Measurements from ENCODE around the gene SEC23A.
"Not testable (repeated sequence)": the region's sequence is repeated elsewhere in the genome, so short reads cannot be mapped to it uniquely, and the experiment has no call there.

SEC23A gene

DNA sequence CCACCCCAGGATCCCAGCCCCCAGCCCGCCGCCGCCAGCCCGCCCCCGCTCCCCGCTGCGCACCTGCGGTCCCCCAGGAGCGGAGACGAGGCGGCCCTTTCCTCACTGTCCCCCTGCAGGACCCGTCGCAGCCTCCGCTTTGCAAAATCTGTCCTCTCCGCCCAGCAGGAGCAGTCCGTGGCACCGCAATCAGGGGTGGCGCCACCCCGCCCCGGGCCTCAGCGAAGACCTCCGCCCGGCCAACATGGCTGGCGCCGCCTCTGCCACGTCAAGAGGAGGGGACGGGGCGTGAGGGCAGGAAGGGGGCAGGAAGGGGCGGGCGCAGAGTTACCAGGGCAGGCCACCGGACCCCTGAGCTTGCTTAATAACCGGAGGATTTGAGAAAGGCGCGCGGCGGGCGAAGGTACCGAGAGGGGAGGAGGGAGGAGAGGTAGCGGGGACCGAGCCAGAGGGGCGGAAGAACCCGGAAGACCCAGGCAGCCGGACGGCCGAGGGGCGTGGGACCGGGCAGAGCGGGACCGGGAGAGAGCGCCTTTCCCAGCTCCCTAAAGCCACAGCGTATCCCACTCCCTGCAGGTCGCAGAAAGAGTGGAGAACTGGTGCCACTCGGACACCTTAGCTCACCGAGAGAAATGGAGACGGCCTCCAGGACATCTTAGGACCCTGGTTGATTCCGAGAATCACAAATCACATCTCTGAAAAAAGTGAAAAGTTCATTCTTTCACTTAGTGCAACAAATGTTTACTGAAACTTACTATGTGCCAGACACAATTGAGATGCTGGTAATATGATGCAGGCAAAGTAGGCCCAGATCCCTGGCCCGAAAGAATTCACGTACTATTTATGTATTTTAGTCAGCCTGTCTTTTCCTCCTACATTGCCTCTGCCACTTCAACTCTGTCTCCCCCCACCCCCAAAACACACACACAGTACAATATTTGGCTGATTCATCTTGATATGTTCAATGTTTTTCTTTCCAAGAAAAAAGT is at the start of gene SEC23A:
Gene SEC23A (minus strand): TSS at position 267 of the 989 bp plus-strand sequence. CDS start 7,117 bp downstream, outside the sequence.
- DNase-seq, result peak; percentile 83

DNA sequence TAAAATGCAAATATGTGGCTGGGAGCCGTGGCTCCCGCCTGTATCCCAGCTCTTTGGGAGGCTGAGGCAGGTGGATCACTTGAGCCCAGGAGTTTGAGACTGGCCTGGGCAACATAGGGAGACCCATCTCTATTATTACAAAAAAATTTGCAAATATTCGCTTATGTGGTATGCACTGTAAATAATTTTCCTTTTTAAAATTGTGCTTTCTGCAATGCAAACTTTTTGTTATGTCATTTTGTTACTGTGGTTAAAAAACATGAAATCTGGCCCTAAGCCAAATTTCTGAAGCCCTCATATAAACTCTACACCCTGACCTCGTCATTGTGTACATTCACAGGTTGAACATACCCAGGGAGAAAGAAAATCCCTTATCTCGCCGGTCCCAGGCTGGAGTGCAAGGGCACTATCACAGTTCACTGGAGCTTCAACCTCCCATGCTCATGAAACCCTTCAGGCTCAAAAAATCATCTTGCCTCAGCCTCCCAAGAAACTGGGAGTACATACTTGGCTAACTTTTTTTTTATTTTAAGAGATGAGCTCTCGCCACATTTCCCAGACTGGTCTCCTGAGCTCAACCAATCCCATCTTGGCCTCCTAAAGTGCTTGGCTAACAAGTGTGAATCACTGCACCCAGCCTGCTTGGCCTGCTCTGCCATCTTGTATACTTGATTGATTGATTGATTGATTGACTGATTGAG is 42.4 kb upstream of the SEC23A start:
- DNase-seq, result no peak

DNA sequence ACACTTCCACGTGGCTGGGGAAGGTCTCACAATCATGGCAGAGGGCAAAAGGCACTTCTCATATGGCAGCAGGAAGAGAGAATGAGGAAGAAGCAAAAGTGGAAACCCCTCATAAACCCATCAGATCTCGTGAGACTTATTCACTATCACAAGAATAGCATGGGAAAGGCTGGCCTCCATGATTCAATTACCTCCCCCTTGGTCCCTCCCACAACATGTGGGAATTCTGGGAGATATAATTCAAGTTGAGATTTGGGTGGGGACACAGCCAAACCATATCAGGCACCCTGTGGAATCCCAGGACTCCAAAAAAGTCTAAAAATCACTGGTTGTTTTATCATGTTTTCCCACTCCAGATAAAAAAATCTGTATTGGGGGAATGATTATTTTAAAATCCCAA is 40.2 kb upstream of the SEC23A start:
- DNase-seq, result not testable (repeated sequence)

DNA sequence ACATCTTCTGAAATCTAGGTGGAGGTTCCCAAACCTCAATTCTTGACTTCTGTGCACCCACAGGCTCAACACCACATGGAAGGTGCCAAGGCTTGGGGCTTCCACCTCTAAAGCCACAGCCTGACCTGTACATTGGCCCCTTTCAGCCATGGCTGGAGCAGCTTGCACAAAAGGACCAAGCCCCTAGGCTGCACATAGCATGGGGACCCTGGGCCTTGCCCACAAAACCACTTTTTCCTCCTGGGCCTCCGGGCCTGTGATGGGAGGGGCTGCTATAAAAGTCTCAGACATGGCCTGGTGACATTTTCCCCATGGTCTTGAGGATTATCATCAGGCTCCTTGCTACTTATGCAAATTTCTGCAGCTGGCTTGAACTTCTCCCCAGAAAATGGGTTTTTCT is 38.6 kb upstream of the SEC23A start:
- DNase-seq, result not testable (repeated sequence)

DNA sequence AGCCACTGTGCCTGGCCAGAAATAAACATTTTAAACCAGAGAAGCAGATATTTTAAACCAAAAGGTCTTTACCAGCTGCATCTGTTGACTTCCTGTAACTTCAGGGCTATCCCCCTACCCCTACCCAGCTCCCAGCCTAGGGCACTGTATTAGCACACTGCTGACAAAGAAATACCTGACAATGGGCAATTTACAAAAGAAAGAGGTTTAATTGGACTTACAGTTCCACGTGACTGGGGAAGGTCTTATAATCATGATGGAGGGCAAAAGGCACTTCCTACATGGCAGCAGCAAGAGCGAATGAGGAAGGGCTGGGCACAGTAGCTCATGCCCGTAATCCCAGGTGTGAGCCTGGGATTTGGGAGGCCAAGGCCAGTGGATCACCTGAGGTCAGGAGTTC is 37.1 kb upstream of the SEC23A start:
- no peak for DNase-seq

DNA sequence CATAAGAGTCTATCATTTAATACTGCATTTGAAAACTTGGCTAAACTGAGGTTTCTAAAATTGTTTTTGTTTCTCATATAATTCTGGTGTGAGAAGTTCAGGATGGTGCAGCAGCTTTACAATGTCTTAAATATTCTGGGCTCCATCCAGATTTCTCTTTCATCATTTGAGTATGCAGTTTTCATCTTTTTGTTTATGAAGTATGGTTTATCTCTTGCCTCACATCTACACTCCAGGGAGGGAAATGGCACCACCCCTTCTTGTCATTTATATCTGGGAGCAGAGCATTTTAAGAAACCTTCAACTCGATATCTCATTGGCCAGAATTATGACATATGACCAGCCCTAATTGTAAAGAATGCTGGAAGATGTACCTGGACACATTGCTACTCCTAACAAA is 35.4 kb upstream of the SEC23A start:
- no peak for DNase-seq

DNA sequence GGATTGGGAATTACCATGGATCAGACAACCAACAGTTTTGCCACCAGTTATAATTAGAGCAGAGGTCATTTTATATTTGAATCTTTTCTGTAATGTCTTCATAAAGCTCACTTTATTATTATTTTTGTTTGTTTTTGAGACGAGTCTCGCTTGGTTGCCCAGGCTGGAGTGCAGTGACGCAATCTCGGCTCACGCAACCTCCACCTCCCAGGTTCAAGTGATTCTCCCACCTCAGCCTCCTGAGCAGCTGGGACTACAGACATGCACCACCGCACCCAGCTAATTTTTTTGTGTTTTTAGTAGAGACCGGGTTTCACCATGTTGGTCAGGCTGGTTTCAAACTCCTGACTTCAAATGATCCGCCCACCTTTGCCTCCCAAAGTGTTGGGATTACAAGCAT is 34.8 kb upstream of the SEC23A start:
- not testable (repeated sequence) for DNase-seq

DNA sequence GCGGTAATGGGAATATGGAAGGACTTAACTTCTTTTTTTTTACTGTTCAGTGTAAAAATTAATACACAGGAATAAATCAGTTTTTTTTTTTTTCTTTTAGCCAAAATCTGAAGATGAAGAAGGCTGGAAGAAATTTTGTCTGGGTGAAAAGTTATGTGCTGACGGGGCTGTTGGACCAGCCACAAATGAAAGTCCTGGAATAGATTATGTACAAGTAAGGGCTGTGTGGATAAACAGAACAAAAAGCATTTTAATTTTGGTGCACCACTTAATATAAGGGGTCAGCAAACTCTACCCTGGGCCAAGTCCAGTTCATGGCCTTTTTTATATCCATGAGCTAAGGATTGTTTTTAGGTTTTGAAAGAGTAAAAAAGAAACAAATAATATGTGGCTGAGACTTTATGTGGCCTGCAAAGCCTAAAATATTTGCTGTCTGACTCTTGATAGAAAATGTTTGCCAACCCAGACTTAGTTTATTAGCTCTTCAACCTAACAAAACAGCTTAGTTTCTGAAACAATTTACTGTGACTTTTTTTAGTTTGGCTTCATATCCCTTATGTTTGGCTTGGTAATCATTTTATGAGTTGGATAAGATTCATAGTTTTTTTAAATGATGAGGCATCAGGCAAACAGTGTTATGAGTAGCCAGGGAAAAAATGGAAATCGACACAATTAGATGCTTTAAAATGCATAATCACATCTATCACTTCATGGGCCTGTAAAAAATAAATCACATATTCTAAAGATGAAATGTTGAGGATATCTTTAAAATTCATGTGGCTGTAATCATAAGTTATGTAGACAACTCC is 19.5 kb upstream of the SEC23A start:
- no peak for DNase-seq

DNA sequence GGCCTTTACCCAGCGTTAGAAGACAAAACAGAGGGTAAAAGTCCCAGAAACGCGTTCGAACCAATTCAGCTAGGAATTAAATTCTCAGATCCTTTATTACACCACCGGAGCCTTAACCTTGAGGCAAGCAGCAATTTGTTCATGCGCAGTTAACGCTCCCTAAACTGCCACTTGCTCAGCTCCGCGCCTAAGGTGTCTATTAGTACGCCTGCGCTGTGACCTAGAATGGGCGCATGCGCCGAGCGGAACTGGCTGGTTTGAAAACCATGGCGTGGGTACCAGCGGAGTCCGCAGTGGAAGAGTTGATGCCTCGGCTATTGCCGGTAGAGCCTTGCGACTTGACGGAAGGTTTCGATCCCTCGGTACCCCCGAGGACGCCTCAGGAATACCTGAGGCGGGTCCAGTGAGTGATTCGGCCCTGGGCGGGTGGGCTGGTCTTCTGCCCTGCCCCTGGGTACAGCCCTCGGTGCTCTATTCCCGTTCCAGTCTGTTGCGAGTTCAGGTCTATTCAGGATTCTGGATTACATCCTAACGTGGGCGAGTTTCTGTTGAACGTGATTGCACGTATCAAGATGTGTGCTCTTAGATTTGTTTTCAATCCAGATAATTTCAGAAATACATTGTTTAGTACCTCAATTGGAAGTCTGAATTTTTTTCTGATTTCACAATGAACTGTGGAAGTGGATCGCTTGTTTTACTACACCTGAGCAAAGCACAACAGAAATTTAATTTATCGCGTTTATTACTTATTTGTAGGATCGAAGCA is 11.2 kb upstream of the SEC23A start, which contains the start of gene GEMIN2:
Gene GEMIN2 (plus strand): TSS at position 251 of the 766 bp plus-strand sequence. CDS start 16 bp downstream, at position 267.
- peak; percentile 96 for DNase-seq

DNA sequence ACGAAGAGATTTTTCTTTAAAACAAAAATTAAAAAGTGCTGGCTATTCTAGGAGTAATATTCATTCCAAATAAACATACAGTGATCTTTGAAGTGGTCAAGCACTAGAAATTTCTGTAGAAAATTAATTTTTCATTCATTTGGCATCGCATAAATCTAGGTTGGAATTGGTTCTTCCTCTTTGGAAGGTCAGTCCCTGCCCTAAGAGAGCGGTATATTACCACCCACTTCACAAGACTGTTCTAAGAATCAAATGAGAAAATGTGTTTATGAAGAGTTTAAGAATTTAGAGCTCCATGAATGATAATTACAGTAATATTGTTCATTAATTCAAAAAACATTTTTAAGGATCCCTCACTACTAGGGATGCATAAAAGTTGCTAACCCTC is 10.6 kb upstream of the SEC23A start:
- DNase-seq, result no peak

DNA sequence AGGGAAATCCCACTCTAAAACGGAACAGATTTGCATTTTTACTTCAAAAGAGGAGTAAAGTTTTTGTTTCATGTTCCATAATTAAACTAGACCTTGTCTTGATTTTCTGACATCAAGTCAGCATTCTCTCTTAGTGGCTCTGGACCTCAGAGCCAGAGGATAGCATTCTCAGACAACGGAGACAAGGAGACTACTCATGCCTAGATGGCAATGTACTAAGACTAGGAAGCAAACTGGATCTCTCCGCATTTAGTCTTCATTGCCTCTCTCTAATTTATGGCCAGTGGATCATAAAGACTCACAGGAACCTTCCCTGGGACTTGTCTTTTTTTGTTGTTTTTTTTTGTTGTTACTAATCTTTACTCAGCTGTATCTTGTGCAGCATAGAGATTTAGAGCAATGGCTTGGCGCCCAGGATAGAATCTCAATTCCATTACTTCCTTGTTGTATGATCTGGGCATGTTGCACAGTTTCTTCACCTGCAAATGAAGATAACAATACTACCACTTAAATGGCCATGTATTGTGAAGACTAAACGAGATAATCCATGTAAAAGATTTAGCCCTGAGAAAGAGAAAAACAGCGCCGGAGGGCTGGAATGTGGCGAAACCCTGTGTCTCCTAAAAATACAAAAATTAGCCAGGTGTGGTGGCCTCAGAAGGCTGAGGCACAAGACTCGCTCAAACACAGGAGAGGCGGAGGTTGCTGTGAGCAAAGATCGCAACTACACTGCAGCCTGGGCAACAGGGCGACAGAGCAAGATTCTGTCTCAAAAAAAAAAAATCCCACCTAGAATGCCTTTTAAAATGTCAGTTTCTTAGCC is 7.1 kb upstream of the SEC23A start:
- DNase-seq, result no peak

DNA sequence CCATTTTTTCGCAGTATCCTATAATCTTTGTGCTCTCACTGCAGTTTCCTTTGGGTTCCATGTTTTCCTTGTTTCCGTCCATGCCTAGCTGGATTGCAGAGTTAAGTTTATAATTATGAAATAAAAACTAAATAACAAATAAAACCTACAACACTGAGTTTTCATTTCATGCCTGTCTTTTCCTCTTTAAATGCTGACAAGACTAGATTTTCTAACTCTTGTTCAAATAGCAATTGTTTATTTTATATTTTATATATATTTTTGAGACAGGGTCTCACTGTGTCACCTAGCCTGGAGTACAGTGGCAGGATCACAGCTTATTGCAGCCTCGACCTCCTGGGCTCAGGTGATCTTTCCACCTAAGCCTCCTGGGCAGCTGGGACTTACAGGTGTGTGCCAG is 5.8 kb upstream of the SEC23A start:
- no peak for DNase-seq

DNA sequence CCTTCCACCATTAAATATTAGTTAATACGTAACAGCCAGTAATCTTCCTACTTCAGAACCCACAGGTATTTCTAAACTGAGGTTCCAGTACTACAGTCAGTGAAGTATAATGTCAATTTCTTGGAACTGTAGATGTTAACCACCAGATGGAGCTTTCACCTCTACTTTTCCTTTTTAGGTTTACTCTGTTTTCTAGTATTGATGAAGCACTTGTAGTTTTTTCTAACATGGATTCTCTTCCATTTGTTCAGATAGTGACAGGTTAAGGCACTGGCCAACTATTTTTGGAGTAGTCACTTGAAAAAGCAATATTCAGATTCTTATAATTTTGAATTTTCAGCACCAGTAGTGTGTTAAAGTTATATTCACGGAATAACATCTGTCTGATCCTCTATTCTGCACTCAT is 4.6 kb upstream of the SEC23A start:
- no peak for DNase-seq

DNA sequence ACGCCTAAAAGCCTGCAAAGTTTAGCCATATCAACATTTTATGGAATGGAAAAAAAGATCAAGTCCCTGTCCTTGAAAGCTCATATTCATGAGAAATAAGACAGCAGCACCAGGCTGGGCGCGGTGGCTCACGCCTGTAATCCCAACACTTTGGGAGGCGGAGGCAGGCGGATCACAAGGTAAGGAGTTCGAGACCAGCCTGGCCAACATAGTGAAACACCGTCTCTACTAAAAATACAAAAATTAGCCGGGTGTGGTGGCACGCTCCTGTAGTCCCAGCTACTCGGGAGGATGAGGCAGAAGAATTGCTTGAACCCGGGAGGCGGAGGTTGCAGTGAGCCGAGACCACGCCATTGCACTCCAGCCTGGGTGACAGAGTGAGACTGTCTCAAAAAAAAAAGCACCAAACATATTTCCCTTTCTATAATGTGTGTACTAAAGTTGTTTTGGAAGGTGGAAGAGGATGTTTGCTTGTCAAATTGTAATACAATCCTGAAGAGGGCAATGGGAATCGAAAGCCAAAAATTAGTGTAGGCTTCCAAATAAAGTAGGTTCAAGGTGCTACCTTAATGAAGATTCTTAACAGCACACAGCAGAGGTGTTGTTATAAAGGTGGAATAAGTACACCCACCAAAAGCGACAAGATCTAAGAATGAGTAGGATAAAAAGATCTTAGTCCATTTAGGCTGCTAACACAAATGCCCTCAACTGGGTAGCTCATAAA is 1.2 kb upstream of the SEC23A start:
- not testable (repeated sequence) for DNase-seq

DNA sequence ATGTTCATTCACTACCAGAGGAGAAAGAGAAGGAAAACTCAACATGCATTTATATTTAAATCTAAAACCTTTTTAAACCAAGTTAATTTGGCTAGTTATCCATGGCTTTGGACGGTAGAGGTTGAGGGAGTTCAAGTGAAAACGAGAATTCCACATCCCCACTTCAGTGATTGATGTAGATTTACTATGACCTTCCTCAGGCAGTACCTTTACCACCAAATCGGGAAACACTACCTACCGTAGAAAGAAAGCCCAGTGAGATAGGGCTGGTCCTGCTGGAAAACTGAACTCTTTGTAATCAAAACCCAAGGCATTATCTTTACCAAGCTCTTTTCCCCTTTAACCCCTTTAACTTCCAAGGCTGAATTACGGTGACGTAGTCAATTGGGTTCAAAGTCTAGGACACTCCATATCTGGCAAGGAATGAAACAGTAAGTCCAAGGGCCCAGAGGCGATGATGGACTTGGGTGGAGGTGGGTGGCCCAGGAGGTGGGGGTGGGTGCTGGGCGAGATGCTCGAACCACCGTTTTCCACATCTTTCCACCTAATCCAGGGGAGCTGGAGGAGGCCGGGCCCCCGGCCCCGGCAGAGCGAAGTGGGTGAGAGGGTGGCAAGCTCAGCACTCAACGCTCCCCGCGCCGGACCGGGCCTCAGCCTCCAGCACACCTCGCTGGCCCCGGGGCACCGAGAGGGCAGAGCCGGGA is 618 bp downstream of the SEC23A start:
- no peak for DNase-seq

DNA sequence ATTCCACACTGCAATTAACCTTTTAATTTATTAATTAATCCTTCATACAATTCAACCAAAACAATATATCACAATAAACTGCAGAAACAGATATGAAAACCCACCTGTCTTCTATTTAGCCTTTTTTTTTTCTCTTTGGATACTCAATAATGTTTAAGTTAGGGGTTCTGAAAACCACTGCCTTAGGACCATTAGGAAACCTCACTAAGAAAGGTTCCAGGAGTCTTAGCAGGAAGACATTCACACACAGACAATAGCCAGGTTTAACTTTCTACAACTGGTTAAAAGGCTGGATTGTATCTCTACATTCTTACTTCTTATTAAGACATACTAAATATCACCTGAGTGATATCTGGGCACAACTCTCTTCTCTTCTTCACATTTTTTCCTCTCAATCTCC is 3.3 kb downstream of the SEC23A start:
- no peak for DNase-seq

DNA sequence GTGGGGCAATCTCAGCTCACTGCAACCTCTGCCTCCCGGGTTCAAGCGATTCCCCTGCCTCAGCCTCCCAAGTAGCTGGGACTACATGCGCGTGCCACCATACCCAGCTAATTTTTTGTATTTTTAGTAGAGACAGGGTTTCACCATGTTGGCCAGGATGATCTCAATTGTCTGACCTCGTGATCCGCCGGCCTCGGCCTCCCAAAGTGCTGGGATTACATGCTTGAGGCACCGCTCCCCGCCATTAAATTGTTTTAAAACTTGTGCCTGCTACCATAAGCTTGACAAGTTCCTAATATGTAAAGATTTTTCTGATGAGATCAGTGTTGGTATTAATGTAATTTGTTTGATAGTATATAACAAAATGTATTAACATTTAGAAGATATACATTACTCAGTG is 3.8 kb downstream of the SEC23A start:
- not testable (repeated sequence) for DNase-seq

DNA sequence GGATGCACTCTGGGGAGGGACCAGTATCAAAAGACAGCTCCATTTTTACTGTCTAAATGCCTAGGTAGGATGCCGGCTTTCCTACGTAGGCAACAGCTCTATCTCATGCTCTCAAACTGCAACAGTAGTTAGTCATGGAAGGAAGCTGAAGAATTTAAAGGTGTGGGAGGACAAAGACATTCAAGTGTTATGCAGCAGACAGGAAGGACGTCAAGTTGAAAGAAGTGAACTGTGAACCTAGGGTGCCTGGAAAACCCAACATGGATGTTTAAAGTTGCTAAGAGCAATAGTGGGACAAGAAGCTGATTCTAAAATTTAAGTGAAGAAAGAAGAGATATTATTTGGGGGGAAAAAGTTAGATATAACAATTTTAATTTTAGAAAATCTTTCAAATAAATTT is 5.9 kb downstream of the SEC23A start:
- peak; percentile 27 for DNase-seq

DNA sequence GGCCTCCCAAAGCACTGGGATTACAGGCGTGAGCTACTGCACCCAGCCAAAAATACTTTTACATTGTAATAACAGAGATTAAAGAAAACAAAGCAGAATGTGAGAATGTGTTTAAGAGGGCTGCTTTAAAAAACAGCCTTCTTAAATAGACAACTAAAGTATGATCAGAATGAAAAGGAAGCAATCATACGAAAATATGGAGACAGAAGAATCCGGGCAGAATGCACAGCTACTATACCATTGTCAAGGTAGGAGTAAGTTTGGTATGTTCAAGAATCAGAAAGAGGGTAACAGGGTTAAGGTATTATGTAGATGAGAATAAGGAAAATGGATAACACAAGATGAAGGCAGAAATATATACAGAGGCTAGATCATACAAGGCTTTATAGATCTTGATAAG is 8.5 kb downstream of the SEC23A start:
- no peak for DNase-seq

DNA sequence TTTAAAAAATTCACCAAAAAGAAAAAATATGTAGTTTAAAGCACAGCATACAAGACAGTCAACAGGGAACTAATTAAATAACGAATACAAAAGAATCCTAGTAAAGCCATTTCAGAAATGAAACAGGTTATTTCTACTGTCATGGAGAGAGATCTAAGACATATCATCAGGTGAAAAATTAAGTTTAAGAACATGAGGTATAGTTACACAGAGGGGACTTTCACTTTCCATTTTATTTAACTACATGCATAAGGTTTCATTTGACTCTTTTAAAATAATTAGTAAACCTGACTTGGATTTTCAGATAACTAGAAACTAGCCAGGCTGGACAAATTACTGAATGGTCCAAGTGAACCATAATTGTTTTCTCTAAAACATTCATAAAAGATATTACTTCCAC is 11.3 kb downstream of the SEC23A start:
- DNase-seq, result no peak
